Loucy (cell line): Measurements from ENCODE around the gene SLC17A5.

ENCODE experiments used
- CTCF ChIP-seq: fragments of 200-600 bp; sonication (generic); conservative IDR thresholded peaks from 2 replicates; pipeline ENCODE4 v1.5.1; 2014; ENCODE audit warnings: mild to moderate bottlenecking, antibody characterized with exemption, low read length
- EZH2phosphoT487 ChIP-seq: fragments of 200-600 bp; IDR thresholded peaks from 2 replicates; pipeline ENCODE4 v1.6.1; 2018; ENCODE audit warnings: antibody characterized with exemption, mild to moderate bottlenecking, moderate library complexity, borderline replicate concordance

- TF ChIP-seq CTCF (no peak), EZH2phosphoT487 (no peak)
Measured at GRCh38 chr6:73558624-73559398, 95.0 kb downstream of the SLC17A5 start.
